HL-60 (cell line): ENCODE measurements around the gene NRAS.

Experiments used
- CTCF ChIP-seq: IDR thresholded peaks from one replicate; pipeline ENCODE4 v1.5.1; 2011; ENCODE audit warnings: low read length, control low read depth, inconsistent platforms; ENCODE audit not compliant: insufficient read depth
- POLR2AphosphoS5 ChIP-seq: IDR thresholded peaks from 2 replicates; pipeline ENCODE4 v1.6.1; 2012; ENCODE audit warnings: low read depth

GRCh38 chr1:114750780-114751179 lies 34.2 kb upstream of the NRAS start:
- TF ChIP-seq POLR2AphosphoS5 (no peak), CTCF (no peak)
